Peyer's patch (tissue), 4 donors: ENCODE results near the gene EOLA2.
A peak's percentile ranks its signal among the peaks of the same experiment; 100 is the strongest.

Experiments
- CTCF ChIP-seq, 6 experiments: fragments of 450-650 bp in 4 of 6; fragments of 200-600 bp in 2 of 6; sonication (generic) in 1 of 6; IDR thresholded peaks; one replicate each; pipeline ENCODE4 v1.5.1; 2017 to 2019; ENCODE audit warnings: antibody characterized with exemption in 6 of 6, mild to moderate bottlenecking in 3 of 6, moderate library complexity in 1 of 6
- POLR2A ChIP-seq, 2 donors: fragments of 450-650 bp; IDR thresholded peaks; one replicate each; pipeline ENCODE4 v1.5.1; 2017; ENCODE audit warnings: antibody characterized with exemption in 2 of 2, mild to moderate bottlenecking in 2 of 2, moderate library complexity in 2 of 2

DNA sequence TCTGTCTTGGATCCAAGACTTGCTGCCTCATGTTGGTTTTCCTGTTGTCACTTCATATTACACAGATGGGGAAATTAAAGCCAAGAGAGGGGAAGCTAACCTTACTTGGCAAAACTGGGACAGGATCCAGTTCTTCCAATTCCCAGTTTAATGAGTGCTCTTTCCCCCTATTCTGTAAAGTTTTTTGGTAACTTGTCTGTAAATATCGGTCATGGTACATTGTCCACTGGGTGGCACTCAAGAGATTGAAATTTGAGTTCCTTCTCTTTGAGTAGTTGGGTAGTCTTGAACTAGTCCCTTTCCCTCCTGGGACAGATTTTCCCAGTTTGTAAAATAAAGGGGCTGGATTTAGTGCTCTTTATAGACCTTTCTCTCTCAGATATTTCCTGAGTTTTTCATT, 12.4 kb upstream of the EOLA2 start:
- peak in 4 of 6 experiments; percentile 25 to 41 (median 34) for TF ChIP-seq CTCF (IDR thresholded peaks at IDR 0.05)
- no peak for TF ChIP-seq POLR2A (IDR thresholded peaks at IDR 0.05)
